Memory B cell (primary cell): ENCODE results near the gene TTLL9.

Experiments
- ATAC-seq: fragments of 150-1000 bp; cut with Tn5 transposase; 2 replicates; pipeline ENCODE4 v1.10.0; 2021; ENCODE audit warnings: low read depth, mild to moderate bottlenecking, moderate library complexity
- DNase-seq, 2 donors: peaks; one replicate each; pipeline ENCODE4 v3.0.0; 2022; ENCODE audit warnings: low spot score in 2 of 2
- H3K27ac Mint-ChIP-seq: one replicate; pipeline ENCODE4 v1.8.0; 2022; ENCODE audit warnings: mild to moderate bottlenecking, moderate library complexity, mixed read lengths
- H3K27me3 Mint-ChIP-seq: one replicate; pipeline ENCODE4 v1.8.0; 2022; ENCODE audit warnings: mixed read lengths
- H3K36me3 Mint-ChIP-seq: one replicate; pipeline ENCODE4 v1.8.0; 2022; ENCODE audit warnings: mild to moderate bottlenecking, mixed read lengths
- H3K4me1 Mint-ChIP-seq: one replicate; pipeline ENCODE4 v1.8.0; 2022; ENCODE audit warnings: mixed read lengths
- H3K4me3 Mint-ChIP-seq: one replicate; pipeline ENCODE4 v1.8.0; 2022; ENCODE audit warnings: mild to moderate bottlenecking, moderate library complexity, mixed read lengths
- H3K9me3 Mint-ChIP-seq: one replicate; pipeline ENCODE4 v1.8.0; 2022; ENCODE audit warnings: mixed read lengths

The TTLL9 gene

DNA sequence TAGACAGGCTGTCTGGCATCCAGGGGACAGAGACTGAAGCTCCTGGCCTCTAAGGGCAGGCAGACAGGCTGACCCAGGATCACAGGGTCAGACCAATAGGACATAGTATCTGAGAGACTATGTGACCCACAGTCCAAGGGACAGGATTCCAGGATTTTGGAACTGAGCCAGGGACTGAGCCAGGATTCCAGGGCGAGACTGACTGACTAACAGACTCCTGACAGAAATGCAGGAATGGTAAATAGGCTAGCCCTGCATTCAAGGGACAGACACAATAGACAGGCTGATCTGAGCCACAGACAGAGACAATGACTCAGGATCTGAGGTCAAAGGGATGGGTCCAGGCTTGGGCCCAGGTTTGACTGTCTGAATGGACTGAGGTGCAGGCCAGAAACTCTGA, 117.3 kb downstream of the TTLL9 start:
- Mint-ChIP-seq H3K9me3 (no peaks in the 10 kb centered on the region), H3K36me3 (no peaks in the 10 kb centered on the region), H3K27me3 (peaks cover 11% of the 10 kb centered on the region), H3K4me3 (no peak overlapping the region), H3K27ac (no peak overlapping the region), H3K4me1 (no peaks in the 10 kb centered on the region)
- DNase-seq (no peak), ATAC-seq (no peak)

DNA sequence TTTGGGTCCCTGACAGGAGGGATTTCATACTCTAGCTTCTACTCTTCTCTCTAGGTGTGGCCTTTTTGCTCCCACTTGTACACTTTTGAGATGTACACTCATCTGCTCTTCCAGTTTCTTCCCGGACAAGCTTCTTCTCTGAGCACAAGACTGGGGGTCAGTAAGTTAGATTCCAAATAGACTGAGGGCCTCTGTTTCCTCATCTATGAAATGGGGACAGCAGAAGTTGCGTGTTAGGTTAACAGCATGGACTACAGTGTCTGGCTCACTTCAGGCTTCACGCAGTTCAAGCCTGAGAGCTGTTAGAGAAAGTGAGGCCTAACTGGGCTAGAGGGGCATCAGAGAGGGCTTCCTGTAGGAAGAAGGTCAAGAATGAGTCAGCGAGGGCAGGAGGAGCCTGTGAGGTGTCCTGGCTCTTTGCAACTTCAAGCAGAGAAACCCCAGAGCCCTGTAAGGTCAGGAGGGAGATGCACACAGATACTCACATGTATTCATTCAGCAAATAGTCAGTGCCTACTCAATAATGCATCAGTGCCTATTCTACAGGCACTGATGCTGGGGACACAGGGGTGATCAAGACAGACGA, 118.1 kb downstream of the TTLL9 start:
- Mint-ChIP-seq H3K9me3 (no peaks in the 10 kb centered on the region), H3K27me3 (peaks cover 13% of the 10 kb centered on the region), H3K27ac (no peak overlapping the region), H3K4me1 (no peaks in the 10 kb centered on the region), H3K4me3 (no peak overlapping the region), H3K36me3 (no peaks in the 10 kb centered on the region)
- no peak for DNase-seq
- no peak for ATAC-seq

DNA sequence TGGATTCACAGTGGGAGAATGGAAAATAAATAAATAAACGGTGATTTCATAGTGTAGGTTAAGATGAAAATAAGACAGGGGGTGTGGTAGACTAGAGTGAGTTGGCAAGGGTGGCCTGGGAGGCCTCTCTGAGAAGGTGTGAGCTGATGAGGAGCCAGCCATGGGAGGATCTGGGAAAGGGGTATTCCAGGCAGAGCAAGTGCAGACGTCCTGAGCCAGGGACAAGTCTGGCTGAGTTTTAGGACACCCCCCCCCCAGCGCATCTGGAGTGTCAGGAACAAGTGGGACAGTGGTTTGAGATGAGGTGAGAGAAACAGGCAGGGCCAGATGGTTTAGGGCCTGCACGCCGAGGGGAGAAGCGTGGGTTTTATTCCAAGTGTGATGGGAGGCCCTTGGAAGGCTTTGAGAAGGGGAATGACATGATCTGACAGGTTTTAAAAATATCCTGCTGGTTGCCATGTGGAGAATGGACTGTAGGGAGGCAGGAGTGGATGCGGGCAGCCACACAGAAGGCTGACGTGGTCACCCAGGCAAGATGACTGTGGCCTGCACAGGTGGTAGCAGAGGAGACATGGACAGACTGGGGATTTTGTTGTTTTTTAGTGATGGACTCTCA, 118.7 kb downstream of the TTLL9 start:
- Mint-ChIP-seq H3K27ac (no peak overlapping the region), H3K9me3 (no peaks in the 10 kb centered on the region), H3K4me3 (no peak overlapping the region), H3K4me1 (no peaks in the 10 kb centered on the region), H3K36me3 (no peaks in the 10 kb centered on the region), H3K27me3 (peaks cover 18% of the 10 kb centered on the region)
- DNase-seq, result no peak
- no peak for ATAC-seq

DNA sequence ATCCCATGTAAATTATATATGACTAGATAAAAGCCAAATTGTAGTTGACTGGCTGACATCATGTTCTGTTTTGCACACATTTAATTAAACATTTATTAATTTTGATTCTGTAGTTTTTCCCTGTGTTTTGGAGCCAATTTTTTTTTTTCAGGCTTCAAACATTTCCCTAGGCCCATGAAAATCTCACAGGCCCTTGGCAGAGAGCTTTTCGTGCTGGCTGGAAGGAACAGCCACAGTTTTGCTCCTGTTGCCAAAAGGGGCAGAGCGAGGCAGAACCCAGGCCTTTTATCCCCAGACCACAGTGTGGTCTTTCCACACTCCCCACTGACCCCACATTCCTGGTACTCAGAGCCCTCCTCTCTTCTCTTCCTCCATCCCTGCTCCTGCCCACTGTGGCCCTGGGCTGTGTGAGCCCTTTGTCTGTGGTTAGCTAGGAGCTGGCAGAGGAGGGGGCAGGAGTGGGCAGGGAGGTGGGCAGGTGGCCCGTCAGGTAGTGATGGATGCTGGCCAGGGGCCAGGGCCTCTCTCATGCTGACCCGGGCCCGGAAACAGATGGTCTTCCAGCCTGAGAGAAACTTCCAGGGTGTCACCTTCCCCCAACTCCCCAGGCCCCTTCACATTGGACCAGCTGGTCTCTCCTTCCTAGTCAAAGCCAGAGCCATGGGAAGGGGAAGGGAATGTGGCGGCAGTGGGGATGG, 120.4 kb downstream of the TTLL9 start:
- no peak overlapping the region for H3K4me3 Mint-ChIP-seq
- H3K36me3 Mint-ChIP-seq, result no peaks in the 10 kb centered on the region
- no peak for ATAC-seq
- no peak for DNase-seq
- H3K27ac Mint-ChIP-seq, result no peak overlapping the region
- no peaks in the 10 kb centered on the region for H3K9me3 Mint-ChIP-seq
- H3K27me3 Mint-ChIP-seq, result peaks cover 23% of the 10 kb centered on the region
- peaks cover 7% of the 10 kb centered on the region for H3K4me1 Mint-ChIP-seq

DNA sequence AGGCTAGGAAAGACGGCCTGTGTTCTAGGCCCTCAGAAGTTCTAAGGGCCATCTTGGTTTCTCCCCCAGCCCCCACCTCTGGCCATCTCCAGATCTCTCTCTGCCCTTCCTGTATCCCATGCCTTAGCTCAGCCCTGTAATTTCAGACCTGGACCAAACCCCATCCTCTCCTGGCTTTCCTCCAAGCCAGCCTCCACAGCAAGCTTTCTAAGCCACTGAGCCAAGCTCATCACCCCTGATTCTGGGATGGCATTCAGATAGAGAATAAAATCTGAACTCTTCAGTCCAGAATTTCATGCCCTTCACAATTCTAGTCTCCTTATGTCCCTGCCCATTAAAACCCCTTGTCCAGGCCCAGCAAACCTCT, 120.9 kb downstream of the TTLL9 start:
- Mint-ChIP-seq H3K27me3 (peaks cover 28% of the 10 kb centered on the region), H3K4me1 (peaks cover 11% of the 10 kb centered on the region), H3K36me3 (no peaks in the 10 kb centered on the region), H3K9me3 (no peaks in the 10 kb centered on the region), H3K27ac (no peak overlapping the region), H3K4me3 (no peak overlapping the region)
- DNase-seq (no peak), ATAC-seq (no peak)

DNA sequence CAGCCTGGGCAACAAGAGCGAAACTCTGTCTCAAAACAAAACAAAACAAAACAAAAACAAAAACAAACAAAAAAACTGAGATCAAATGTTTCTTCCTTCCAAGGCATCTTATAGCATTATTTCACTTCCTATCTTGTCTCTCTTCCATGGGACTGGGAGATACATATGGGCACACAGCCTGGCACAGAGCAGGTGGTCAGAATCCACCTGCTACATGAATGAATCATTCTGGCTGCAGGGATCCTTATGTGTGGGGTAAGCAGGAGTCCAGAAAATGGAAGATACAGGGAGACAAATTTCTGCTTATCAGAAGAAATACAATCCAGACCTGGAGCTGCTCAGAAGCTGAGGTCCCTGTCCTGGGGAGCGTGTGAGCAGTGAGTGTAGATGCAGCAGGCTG, 121.7 kb downstream of the TTLL9 start:
- H3K27ac Mint-ChIP-seq, result no peak overlapping the region
- peaks cover 16% of the 10 kb centered on the region for H3K4me1 Mint-ChIP-seq
- ATAC-seq (no peak), DNase-seq (no peak)
- no peak overlapping the region for H3K4me3 Mint-ChIP-seq
- H3K27me3 Mint-ChIP-seq, result peaks cover 34% of the 10 kb centered on the region
- H3K36me3 Mint-ChIP-seq, result peaks cover 2% of the 10 kb centered on the region
- no peaks in the 10 kb centered on the region for H3K9me3 Mint-ChIP-seq
